GM06990 (cell line): ENCODE results near the gene SRRT.

ENCODE experiments used
- DNase-seq: peaks from one replicate; pipeline ENCODE4 v3.0.0-alpha.2; 2011; ENCODE audit not compliant: insufficient read length; ENCODE audit errors: extremely low read depth
- H3K27me3 ChIP-seq: replicated peaks from 2 replicates; pipeline ENCODE4 v1.6.0; 2011; ENCODE audit warnings: low read length; ENCODE audit not compliant: control insufficient read depth, insufficient read depth
- H3K36me3 ChIP-seq: 2 replicates; pipeline ENCODE4 v1.5.1; 2011; ENCODE audit warnings: low read length; ENCODE audit not compliant: control insufficient read depth, insufficient read depth
- H3K4me3 ChIP-seq: replicated peaks from 2 replicates; pipeline ENCODE4 v1.5.1; 2011; ENCODE audit warnings: low read depth, mild to moderate bottlenecking, control low read depth, low read length
- TF ChIP-seq, protein P1 (sequence below): IDR thresholded peaks from 2 replicates; pipeline ENCODE4 v1.5.1; 2011; ENCODE audit warnings: low read length, control low read depth, mild to moderate bottlenecking, inconsistent platforms; ENCODE audit not compliant: insufficient read depth, poor library complexity, severe bottlenecking

SRRT gene

DNA sequence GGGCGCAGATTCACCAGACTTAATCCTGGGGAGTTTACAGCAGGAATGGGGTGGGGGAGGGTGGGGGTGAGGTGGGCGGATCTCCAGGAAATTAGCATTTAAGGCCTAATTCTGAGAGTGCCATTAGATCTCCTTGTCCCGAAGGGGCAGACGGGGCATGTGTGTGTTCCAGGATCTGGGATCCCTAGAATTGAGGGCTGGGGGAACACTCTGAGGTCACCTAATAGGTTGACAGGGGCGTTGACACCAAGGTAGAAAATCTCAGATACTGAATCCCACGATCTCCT lies 38.1 kb upstream of the SRRT start:
- H3K27me3 ChIP-seq = no peaks in the 10 kb centered on the region
- peak overlapping the region; percentile 54 for H3K4me3 ChIP-seq
- TF ChIP-seq, protein P1, sequence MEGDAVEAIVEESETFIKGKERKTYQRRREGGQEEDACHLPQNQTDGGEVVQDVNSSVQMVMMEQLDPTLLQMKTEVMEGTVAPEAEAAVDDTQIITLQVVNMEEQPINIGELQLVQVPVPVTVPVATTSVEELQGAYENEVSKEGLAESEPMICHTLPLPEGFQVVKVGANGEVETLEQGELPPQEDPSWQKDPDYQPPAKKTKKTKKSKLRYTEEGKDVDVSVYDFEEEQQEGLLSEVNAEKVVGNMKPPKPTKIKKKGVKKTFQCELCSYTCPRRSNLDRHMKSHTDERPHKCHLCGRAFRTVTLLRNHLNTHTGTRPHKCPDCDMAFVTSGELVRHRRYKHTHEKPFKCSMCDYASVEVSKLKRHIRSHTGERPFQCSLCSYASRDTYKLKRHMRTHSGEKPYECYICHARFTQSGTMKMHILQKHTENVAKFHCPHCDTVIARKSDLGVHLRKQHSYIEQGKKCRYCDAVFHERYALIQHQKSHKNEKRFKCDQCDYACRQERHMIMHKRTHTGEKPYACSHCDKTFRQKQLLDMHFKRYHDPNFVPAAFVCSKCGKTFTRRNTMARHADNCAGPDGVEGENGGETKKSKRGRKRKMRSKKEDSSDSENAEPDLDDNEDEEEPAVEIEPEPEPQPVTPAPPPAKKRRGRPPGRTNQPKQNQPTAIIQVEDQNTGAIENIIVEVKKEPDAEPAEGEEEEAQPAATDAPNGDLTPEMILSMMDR = no peak
- no peak for DNase-seq
- no peaks in the 10 kb centered on the region for H3K36me3 ChIP-seq

DNA sequence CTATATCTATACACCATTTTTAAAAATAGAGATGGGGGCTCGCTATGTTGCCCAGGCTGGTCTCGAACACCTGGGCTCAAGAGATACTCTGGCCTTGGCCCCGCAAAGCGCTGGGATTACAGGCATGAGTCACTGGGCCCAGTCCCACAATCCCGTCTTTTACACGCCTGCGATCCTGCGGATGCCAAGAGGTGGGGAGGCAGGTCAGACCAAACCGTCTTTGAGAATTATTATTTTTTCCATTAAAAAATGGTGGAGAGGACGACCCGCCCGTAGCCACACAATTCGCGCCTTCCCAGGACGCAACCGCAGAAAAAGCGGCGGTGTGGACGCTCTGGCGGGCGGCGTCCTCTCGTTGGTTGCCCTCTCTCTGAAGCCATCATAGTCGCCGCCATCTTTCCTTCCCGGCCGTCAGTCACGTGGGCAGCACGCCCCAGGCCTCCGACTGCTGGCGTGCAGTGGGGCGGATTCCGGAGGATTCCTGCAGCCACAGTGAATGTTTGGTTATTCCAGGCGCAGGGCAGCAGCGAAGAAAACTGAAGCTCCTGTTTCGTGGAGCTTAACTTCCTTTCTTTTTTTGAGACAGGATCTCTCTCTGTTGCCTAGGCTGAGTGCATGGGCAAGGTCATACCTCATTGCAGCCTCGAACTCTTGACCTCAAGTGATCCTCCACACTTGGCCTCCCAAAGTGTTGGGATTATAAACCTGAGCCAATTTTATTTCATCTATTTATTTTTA lies 37.6 kb upstream of the SRRT start:
- DNase-seq = peak; percentile 75
- Histone ChIP-seq H3K36me3 (no peaks in the 10 kb centered on the region), H3K27me3 (no peaks in the 10 kb centered on the region), H3K4me3 (peak overlapping the region; percentile 54)
- TF ChIP-seq, protein P1 = no peak

DNA sequence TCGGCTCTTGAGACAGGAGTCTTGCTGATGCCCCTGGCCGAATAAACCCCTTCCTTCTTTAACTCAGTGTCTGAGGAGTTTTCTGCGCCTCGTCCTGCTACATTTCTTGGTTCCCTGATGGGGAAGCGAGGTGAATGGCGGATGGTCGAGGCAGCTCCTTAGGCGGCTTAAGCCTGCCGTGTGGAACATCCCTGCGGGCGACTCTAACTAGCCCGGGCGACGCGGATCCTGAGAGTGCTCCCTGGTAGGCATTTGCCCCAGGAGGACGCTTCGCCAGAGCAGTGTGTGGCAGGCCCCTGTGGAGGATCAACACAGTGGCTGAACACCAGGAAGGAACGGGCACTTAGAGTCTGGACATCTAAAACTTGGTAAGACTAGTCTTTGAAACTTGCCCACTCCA lies 35.5 kb upstream of the SRRT start:
- Histone ChIP-seq H3K27me3 (no peaks in the 10 kb centered on the region), H3K36me3 (no peaks in the 10 kb centered on the region), H3K4me3 (no peak overlapping the region)
- TF ChIP-seq, protein P1 = no peak
- no peak for DNase-seq

DNA sequence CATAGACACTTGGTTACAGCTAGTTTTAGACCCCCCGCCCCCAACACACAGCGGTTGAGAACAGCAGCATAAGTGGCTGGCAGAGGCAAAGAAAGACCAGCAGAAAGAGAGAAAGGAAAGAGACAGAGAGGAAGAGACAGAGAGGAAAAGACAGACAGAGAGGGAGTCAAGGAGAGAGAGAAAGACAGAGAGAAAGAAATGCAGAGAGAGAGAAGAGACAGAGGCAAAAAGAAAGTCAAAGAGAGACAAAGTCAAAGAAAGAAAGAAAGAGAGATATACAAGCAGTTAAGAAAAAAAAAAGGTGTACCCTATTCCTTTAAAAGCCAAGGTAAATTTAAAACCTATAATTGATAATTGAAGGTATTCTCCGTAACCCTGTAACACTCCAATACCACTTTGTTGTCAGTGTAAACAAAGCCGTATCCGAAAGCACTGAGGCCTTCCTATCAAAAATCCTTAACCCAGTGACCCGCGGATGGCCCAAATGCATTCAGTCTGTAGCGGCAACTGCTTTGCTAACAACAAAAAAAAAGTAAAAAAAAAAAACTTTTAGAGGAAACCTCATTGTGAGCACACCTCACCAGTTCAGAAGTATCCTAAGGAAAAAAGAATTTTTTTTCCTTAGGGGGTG lies 34.3 kb upstream of the SRRT start:
- no peak for DNase-seq
- no peak overlapping the region for H3K4me3 ChIP-seq
- TF ChIP-seq, protein P1 = no peak

DNA sequence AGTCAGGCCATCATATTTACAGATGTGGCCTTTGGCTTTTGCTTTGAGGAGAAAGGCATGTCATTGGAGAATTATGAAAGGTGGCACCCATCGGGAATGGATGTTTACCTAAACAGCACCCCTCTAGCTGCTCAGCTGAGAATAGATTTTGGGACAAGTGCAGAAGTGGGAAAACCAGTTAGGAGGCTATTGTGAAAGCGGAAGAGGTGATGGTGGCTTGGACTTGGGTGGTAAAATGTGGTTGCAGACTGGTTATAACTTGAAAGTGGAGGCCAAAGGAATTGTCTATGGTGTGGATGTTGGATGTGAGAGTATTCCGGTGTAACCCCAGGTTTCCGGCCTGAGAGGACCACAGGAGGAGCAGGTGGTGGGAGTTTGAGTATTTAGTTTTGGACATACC lies 27.5 kb upstream of the SRRT start:
- H3K27me3 ChIP-seq = no peaks in the 10 kb centered on the region
- TF ChIP-seq, protein P1 = no peak
- DNase-seq = no peak
- no peak overlapping the region for H3K4me3 ChIP-seq
- no peaks in the 10 kb centered on the region for H3K36me3 ChIP-seq

More for the DNA sequence above, 34.3 kb upstream of the SRRT start:
- Histone ChIP-seq H3K36me3 (no peaks in the 10 kb centered on the region), H3K27me3 (no peaks in the 10 kb centered on the region)
